HG03066 (cell line): Measurements from ENCODE around the gene FER.
"Not testable (repeated sequence)": the region's sequence is repeated elsewhere in the genome, so short reads cannot be mapped to it uniquely, and the experiment has no call there.

Experiments used
- ATAC-seq: cut with Tn5 transposase; IDR thresholded peaks from one replicate; pipeline ENCODE4 v1.9.1; 2021; ENCODE audit warnings: low read depth; ENCODE audit not compliant: unreplicated experiment

The FER gene

DNA sequence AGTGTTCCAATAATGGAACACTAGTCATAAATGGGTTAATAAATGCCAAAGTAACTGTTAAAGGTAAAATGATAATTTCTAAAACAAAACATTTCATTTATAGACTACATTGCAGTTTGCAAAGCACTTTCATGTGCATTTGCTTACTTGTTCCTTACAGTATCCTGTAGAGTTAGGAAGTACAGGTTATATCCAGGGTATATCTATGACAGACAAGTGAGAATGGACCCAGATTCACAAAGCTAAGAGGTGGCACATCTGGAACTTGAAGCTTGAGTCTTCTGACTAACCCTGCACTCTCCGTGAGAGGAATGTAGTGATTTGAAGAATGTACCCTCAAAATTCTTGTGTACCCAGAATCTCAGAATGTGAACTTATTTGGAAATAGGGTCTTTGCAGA lies 121.4 kb downstream of the FER start:
- no peak for ATAC-seq

GRCh38 chr5:108876451-108876850 lies 128.8 kb downstream of the FER start:
- ATAC-seq: no peak

DNA sequence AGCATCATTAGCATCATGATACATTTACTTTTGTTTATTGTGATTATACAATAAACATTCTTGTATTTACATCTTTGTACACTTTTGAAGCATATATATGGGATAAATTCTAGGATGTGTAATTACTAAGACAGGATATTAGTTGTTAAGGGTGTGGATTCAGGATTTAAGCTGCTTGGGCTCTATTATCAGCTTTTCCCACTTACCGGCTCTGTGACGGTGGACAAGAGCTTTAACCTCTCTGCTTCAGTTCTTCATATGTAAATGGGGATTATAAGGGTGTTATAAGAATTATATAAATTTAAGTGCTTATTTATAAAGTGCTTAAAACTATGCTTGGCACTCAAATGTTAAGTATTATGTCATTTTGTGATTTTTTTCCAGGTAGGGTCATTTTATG lies 131.1 kb downstream of the FER start:
- no peak for ATAC-seq

GRCh38 chr5:108881133-108881532 lies 133.4 kb downstream of the FER start:
- no peak for ATAC-seq

GRCh38 chr5:108884736-108885135 lies 137.0 kb downstream of the FER start:
- no peak for ATAC-seq

DNA sequence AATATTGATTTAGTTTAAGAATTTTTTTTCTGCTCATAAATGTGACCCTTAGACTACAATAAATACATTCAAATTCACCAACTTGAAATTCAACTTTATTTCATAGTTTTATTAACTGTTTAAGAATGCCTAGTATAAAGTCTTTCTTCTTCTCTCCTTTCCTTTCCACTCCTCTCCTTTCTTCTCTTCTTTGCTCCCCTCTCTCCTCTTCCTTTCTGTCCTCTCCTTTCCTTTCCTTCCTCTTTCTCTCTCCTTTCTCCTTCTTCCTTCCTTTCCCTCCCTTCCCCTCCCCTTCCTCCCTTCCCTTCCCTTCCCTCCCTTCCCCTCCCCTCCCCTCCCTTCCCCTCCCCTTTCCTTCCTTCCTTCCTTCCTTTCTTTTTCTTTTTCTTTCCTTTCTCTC lies 150.6 kb downstream of the FER start:
- no peak for ATAC-seq

DNA sequence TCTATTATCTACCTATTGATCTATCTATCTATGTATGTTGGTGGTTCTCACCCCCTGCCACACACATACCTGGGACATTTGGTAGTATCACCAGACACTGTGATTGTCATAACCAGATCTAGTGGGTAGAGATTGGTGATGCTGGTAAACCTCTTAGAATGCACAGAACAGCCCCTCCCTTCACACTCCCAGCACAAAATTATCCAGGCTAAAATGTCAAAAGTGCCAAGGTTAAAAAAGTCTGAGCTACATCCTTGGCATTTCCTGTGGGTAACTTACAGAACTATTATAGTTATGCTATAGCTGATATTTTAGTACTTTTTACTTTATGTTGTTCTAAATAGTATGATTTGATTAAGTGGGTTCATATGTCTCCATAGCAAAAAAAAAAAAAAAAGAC lies 151.0 kb downstream of the FER start:
- no peak for ATAC-seq

GRCh38 chr5:108899244-108899643 lies 151.5 kb downstream of the FER start:
- not testable (repeated sequence) for ATAC-seq

DNA sequence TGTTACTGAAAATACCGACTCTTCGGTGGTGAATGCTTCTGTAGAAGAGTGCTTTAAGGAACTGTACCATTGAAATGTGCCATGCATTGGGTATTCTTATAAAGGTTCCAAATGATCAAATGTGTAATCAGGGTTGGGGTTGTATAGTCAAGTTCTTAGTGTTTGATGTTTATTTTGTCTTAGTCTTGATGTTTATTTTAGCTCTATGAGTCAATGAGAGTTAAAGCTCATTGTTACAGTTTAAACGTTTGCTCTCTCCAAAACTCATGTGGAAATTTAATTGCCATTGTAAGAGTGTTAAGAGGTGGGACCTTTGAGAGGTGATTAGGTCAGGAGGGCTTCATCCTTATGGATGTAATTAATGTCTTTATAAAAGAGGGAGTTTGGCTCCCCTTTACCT lies 153.0 kb downstream of the FER start:
- no peak for ATAC-seq

- no peak for ATAC-seq
Observed at GRCh38 chr5:108905805-108906204, 158.1 kb downstream of the FER start.

- ATAC-seq: no peak
Observed at GRCh38 chr5:108910627-108911026, 162.9 kb downstream of the FER start.

DNA sequence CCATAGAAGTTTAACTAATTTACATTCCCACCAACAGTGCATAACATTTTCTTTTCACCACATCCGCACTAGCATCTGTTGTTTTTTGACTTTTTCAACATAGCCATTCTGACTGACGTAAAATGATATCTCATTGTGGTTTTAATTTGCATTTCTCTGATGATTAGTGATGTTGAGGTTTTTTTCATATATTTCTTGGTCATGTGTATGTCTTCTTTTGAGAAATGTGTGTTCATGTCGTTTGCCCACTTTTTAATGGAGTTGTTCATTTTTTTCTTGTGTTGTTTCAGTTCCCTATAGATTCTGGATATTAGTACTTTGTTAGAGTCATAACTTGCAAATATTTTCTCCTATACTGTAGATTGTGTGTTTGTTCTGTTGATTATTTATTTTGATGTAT lies 163.4 kb downstream of the FER start:
- peak; percentile 69 for ATAC-seq

GRCh38 chr5:108917596-108917995 lies 169.9 kb downstream of the FER start:
- ATAC-seq: no peak

DNA sequence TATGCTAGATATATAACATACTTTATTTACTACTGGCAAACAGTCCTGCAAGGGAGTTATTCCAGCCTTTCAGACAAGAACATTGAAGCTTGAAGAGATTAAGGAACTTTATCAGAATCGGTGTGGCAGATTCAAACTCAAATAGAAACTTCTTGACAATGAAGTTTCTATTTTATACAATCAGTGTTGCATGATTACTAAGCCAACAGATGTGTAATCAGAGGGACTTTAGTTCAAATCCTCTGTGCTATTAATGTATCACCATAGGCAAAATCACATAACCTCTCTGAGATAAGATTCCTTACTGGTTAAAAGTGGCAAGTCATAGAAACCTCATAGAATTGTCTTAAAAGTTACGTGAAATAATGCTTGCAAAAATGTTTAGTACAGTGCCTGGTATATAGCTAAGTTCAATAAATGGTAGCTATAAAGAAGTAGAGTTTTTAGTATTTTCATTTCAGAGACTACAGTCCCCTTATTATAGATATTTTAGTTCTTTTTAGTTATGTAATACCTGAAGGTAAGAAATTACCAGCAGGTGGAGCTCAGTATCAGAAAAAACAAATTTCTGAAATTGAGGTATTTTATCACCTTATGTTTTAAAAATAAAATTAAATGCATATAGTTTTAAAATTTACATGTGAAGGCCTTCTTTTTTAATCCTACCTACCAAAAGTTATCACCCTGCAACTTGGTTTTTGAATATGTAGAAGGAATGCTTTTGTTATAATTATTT lies 172.1 kb downstream of the FER start:
- ATAC-seq: no peak

- no peak for ATAC-seq
Observed at GRCh38 chr5:108924457-108924961, 176.8 kb downstream of the FER start.

- ATAC-seq: no peak
Observed at GRCh38 chr5:108925073-108925472, 177.4 kb downstream of the FER start.

DNA sequence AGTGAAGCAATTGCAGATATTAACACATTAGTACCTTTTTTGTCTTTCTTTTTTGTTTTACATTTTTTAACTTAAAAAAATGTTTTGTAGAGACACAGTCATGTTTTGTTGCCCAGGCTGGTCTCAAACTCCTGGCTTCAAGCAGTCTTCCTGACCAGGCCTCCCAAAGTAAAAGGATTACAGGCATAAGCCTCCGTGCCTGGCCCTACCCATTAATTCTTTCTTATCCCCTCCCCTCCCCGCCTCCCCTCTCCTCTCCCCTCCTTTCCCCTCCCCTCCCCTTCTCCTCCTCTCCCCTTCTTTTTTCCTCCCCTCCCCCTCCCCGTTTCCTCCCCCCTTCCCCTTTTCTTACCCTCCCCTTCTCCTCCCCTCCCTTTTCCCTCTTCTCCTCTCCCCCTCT lies 182.4 kb downstream of the FER start:
- ATAC-seq: no peak

DNA sequence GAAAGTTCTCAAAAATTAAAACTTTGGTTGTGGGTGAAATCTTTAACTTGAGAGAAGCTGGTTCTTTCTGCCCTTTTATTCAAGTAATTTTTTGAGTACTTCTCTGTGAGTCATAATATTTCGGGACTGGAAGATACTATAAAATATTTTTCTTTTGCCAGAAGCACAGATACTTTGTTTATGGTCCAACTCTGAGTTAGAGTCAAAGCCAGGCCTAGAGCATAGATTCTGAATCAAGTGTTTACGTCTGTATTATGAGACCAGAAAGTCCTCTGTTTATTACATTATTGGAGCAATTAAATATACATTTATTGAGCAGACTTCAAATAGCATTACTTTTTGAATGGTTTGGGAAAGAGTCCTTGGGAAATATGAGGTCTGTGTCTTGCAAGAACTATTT lies 187.9 kb downstream of the FER start:
- ATAC-seq: no peak

- no peak for ATAC-seq
Observed at GRCh38 chr5:108937221-108937620, 189.5 kb downstream of the FER start.

DNA sequence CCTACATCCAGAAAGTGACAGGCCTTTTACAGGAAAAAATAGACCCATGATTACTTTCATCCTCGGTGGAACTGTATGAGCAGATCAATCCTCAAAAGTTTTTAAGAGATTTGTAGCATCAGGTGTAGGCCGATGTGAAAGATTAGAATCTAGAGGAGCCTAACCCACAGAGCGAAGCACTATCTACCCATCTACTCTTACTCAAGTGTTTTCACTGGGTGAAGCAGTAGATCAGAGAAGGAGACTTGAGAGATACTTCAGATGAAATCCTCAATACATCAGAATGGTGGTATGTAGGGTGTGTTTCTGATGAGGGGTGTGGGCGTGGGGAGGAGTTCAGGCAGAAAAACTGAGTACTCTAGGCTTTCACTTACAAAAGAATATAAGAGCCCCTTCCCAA lies 192.8 kb downstream of the FER start:
- no peak for ATAC-seq

- ATAC-seq: no peak
Observed at GRCh38 chr5:108941746-108942145, 194.0 kb downstream of the FER start.

DNA sequence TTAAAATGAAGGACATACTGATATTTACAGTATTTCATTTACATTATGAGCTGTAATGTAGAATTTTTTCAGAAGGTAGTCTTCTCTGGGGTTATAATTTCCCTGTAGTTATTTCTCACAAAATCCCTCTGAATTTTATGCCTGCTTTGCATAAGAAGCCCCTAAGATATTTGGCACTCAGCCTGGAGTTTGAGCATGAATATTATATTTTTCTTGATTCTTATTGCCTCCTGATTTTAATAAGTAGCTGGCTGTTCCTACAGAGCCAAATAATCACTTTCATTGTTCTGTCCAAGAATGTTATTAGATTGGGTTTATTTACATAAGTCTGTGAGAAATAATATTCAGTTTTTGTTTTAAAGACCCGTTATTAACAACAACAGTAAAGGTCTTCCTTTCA lies 195.0 kb downstream of the FER start:
- no peak for ATAC-seq

- no peak for ATAC-seq
Observed at GRCh38 chr5:108945094-108945493, 197.4 kb downstream of the FER start.
